Measurements from ENCODE around the gene MYO10. TPM values are rescaled to one million over a fixed set of nuclear protein-coding genes. Genes with fewer than 3 reads are reported as not detected.

The MYO10 gene
- total RNA-seq, 1 experiment from 2014 or later, result 9.3 TPM

- H3K36me3 ChIP-seq, result no peaks in the 10 kb centered on the region
- H3K4me3 ChIP-seq, result no peak overlapping the region
- no peak overlapping the region for H3K27ac ChIP-seq
- no peaks in the 10 kb centered on the region for H3K27me3 ChIP-seq
- H3K4me1 ChIP-seq, result no peaks in the 10 kb centered on the region
- no peak for DNase-seq
- no peaks in the 10 kb centered on the region for H3K9me3 ChIP-seq (replicated peaks)
These were observed 21.5 kb upstream of the MYO10 start for GRCh38 chr5:16957304-16958196.

GRCh38 chr5:16953729-16954128, 17.6 kb upstream of the MYO10 start:
- Histone ChIP-seq H3K27ac (no peak overlapping the region), H3K4me1 (no peaks in the 10 kb centered on the region), H3K27me3 (no peaks in the 10 kb centered on the region), H3K9me3 (replicated peaks) (no peaks in the 10 kb centered on the region), H3K36me3 (no peaks in the 10 kb centered on the region), H3K4me3 (no peak overlapping the region)
- no peak for DNase-seq

GRCh38 chr5:16952968-16953671, 17.0 kb upstream of the MYO10 start:
- Histone ChIP-seq H3K27ac (no peak overlapping the region), H3K4me1 (no peaks in the 10 kb centered on the region), H3K9me3 (replicated peaks) (no peaks in the 10 kb centered on the region), H3K36me3 (no peaks in the 10 kb centered on the region), H3K27me3 (no peaks in the 10 kb centered on the region), H3K4me3 (no peak overlapping the region)
- DNase-seq, result no peak

GRCh38 chr5:16946725-16947124, 10.6 kb upstream of the MYO10 start:
- Histone ChIP-seq H3K36me3 (no peaks in the 10 kb centered on the region), H3K9me3 (replicated peaks) (no peaks in the 10 kb centered on the region), H3K4me1 (no peaks in the 10 kb centered on the region), H3K27me3 (no peaks in the 10 kb centered on the region), H3K4me3 (no peak overlapping the region), H3K27ac (no peak overlapping the region)
- no peak for DNase-seq

- Histone ChIP-seq H3K4me1 (no peaks in the 10 kb centered on the region), H3K9me3 (replicated peaks) (no peaks in the 10 kb centered on the region), H3K27ac (no peak overlapping the region), H3K36me3 (no peaks in the 10 kb centered on the region), H3K27me3 (no peaks in the 10 kb centered on the region), H3K4me3 (no peak overlapping the region)
- DNase-seq, result no peak
These were observed 8.9 kb upstream of the MYO10 start for GRCh38 chr5:16944816-16945562.

- H3K4me1 ChIP-seq, result no peaks in the 10 kb centered on the region
- no peak overlapping the region for H3K27ac ChIP-seq
- H3K9me3 ChIP-seq (replicated peaks), result no peaks in the 10 kb centered on the region
- H3K4me3 ChIP-seq, result no peak overlapping the region
- H3K36me3 ChIP-seq, result no peaks in the 10 kb centered on the region
- no peak for DNase-seq
- no peaks in the 10 kb centered on the region for H3K27me3 ChIP-seq
These were observed 8.0 kb upstream of the MYO10 start for GRCh38 chr5:16943846-16944678.

- no peak overlapping the region for H3K4me3 ChIP-seq
- no peaks in the 10 kb centered on the region for H3K9me3 ChIP-seq (replicated peaks)
- no peak overlapping the region for H3K27ac ChIP-seq
- H3K4me1 ChIP-seq, result no peaks in the 10 kb centered on the region; the same call in 1 of the 2 replicates
- no peaks in the 10 kb centered on the region for H3K27me3 ChIP-seq
- H3K36me3 ChIP-seq, result no peaks in the 10 kb centered on the region
- DNase-seq, result no peak
These were observed 1.5 kb upstream of the MYO10 start for GRCh38 chr5:16937503-16938161.

- Histone ChIP-seq H3K4me1 (no peaks in the 10 kb centered on the region; the same call in 1 of the 2 replicates), H3K9me3 (replicated peaks) (no peaks in the 10 kb centered on the region), H3K4me3 (peak overlapping the region; percentile 87), H3K27me3 (no peaks in the 10 kb centered on the region), H3K27ac (no peak overlapping the region), H3K36me3 (no peaks in the 10 kb centered on the region)
- no peak for DNase-seq
These were observed 926 bp upstream of the MYO10 start for GRCh38 chr5:16936989-16937438.

GRCh38 chr5:16935231-16936149, 598 bp downstream of the MYO10 start:
- H3K9me3 ChIP-seq (replicated peaks), result no peaks in the 10 kb centered on the region
- H3K27ac ChIP-seq, result peak overlapping the region; percentile 64
- H3K4me3 ChIP-seq, result peak overlapping the region; percentile 87
- H3K36me3 ChIP-seq, result no peaks in the 10 kb centered on the region
- peak; percentile 4 to 32 for DNase-seq
- peaks cover 3% of the 10 kb centered on the region; the same call in 1 of the 2 replicates for H3K4me1 ChIP-seq
- H3K27me3 ChIP-seq, result no peaks in the 10 kb centered on the region

GRCh38 chr5:16934677-16935153, 1.4 kb downstream of the MYO10 start:
- Histone ChIP-seq H3K36me3 (no peaks in the 10 kb centered on the region), H3K27ac (no peak overlapping the region), H3K27me3 (no peaks in the 10 kb centered on the region), H3K4me1 (peaks cover 3% of the 10 kb centered on the region; the same call in 1 of the 2 replicates), H3K9me3 (replicated peaks) (no peaks in the 10 kb centered on the region), H3K4me3 (peak overlapping the region; percentile 87)
- peak in 1 of 2 experiments; percentile 18 for DNase-seq

- Histone ChIP-seq H3K4me3 (peak overlapping the region; percentile 87), H3K27me3 (no peaks in the 10 kb centered on the region), H3K27ac (no peak overlapping the region), H3K9me3 (replicated peaks) (no peaks in the 10 kb centered on the region), H3K36me3 (no peaks in the 10 kb centered on the region), H3K4me1 (peaks cover 3% of the 10 kb centered on the region; the same call in 1 of the 2 replicates)
- DNase-seq, result peak; percentile 60 to 75
These were observed 2.0 kb downstream of the MYO10 start for GRCh38 chr5:16934123-16934522.

GRCh38 chr5:16933337-16933736, 2.8 kb downstream of the MYO10 start:
- no peak for DNase-seq
- Histone ChIP-seq H3K27me3 (no peaks in the 10 kb centered on the region), H3K9me3 (replicated peaks) (no peaks in the 10 kb centered on the region), H3K4me1 (peaks cover 3% of the 10 kb centered on the region; the same call in 1 of the 2 replicates), H3K27ac (no peak overlapping the region), H3K4me3 (no peak overlapping the region), H3K36me3 (no peaks in the 10 kb centered on the region)

- Histone ChIP-seq H3K27ac (no peak overlapping the region), H3K4me1 (peaks cover 3% of the 10 kb centered on the region; the same call in 1 of the 2 replicates), H3K36me3 (no peaks in the 10 kb centered on the region), H3K9me3 (replicated peaks) (no peaks in the 10 kb centered on the region), H3K4me3 (no peak overlapping the region), H3K27me3 (no peaks in the 10 kb centered on the region)
- DNase-seq, result no peak
These were observed 3.7 kb downstream of the MYO10 start for GRCh38 chr5:16932401-16932800.

Data from SJCRH30 (cell line).